HEK293 (cell line): Measurements from ENCODE around the gene LRBA.

Experiments used
- CTCF ChIA-PET: fragments of 350-600 bp; formaldehyde crosslinking; extraction: SDS; loops from one replicate; lab custom pipeline; 2021; ENCODE audit warnings: antibody characterized with exemption; lab: Yijun Ruan, JAX
- POLR2A ChIA-PET: fragments of 300-600 bp; formaldehyde crosslinking; extraction: SDS; loops from one replicate; lab custom pipeline; 2020; ENCODE audit warnings: antibody characterized with exemption, inconsistent platforms; lab: Yijun Ruan, JAX
- H3K27ac ChIP-seq: fragments of 200-500 bp; sonication (Bioruptor generic); 2 replicates; pipeline ENCODE4 v1.5.1; 2014; ENCODE audit warnings: low read depth, low read length, control low read depth, inconsistent platforms; ENCODE audit errors: extremely low read depth
- H3K36me3 ChIP-seq, 2 experiments: fragments of 200-500 bp in 1 of 2; sonication (Bioruptor generic) in 1 of 2; 1 replicate in 1 of 2; 2 replicates in 1 of 2; pipeline ENCODE4 v1.5.1; 2014 to 2017; ENCODE audit warnings: inconsistent platforms in 2 of 2, low read length in 2 of 2; ENCODE audit not compliant: control insufficient read depth in 2 of 2, insufficient read depth in 1 of 2
- H3K4me1 ChIP-seq: fragments of 200-500 bp; sonication (Bioruptor generic); 2 replicates; pipeline ENCODE4 v1.5.1; 2014; ENCODE audit warnings: mild to moderate bottlenecking, low read length, inconsistent platforms; ENCODE audit not compliant: control insufficient read depth, insufficient read depth
- H3K4me3 ChIP-seq: 2 replicates; pipeline ENCODE4 v1.5.1; 2011; ENCODE audit warnings: low read depth, mild to moderate bottlenecking, control low read depth, low read length, moderate library complexity
- H3K9me3 ChIP-seq: fragments of 200-500 bp; sonication (Bioruptor generic); 2 replicates; pipeline ENCODE4 v1.5.1; 2014; ENCODE audit warnings: low read depth, low read length, inconsistent platforms; ENCODE audit not compliant: control insufficient read depth, insufficient read depth
- FEZF1 ChIP-seq: fragments of 450-650 bp; formaldehyde crosslinking; IDR thresholded peaks from 2 replicates; pipeline ENCODE4 v1.5.1; 2016; ENCODE audit warnings: missing biosample characterization, missing genetic modification characterization
- HOXC10 ChIP-seq: sonication (generic); formaldehyde crosslinking; IDR thresholded peaks from 2 replicates; pipeline ENCODE4 v1.8.1; 2023; ENCODE audit warnings: mild to moderate bottlenecking, missing genetic modification reagents
- KLF9 ChIP-seq: fragments of 450-650 bp; formaldehyde crosslinking; IDR thresholded peaks from 2 replicates; pipeline ENCODE4 v1.5.1; 2016; ENCODE audit warnings: missing biosample characterization, missing genetic modification characterization, low read depth
- MZF1 ChIP-seq: fragments of 450-650 bp; formaldehyde crosslinking; IDR thresholded peaks from 2 replicates; pipeline ENCODE4 v1.5.1; 2017; ENCODE audit warnings: missing biosample characterization, missing genetic modification characterization, borderline replicate concordance
- PRDM10 ChIP-seq: fragments of 450-650 bp; formaldehyde crosslinking; IDR thresholded peaks from 2 replicates; pipeline ENCODE4 v1.5.1; 2016; ENCODE audit warnings: missing biosample characterization, missing genetic modification characterization
- SP7 ChIP-seq: fragments of 450-650 bp; formaldehyde crosslinking; IDR thresholded peaks from 2 replicates; pipeline ENCODE4 v1.5.1; 2016; ENCODE audit warnings: missing biosample characterization, missing genetic modification characterization
- WT1 ChIP-seq: fragments of 450-650 bp; formaldehyde crosslinking; IDR thresholded peaks from 2 replicates; pipeline ENCODE4 v1.5.1; 2016; ENCODE audit warnings: missing biosample characterization, missing genetic modification characterization
- ZBTB20 ChIP-seq: fragments of 450-650 bp; formaldehyde crosslinking; IDR thresholded peaks from 2 replicates; pipeline ENCODE4 v1.5.1; 2016; ENCODE audit warnings: missing biosample characterization, missing genetic modification characterization
- ZEB2 ChIP-seq: fragments of 450-650 bp; formaldehyde crosslinking; IDR thresholded peaks from 2 replicates; pipeline ENCODE4 v1.5.1; 2016; ENCODE audit warnings: missing biosample characterization, missing genetic modification characterization
- ZFP69B ChIP-seq: fragments of 450-650 bp; formaldehyde crosslinking; IDR thresholded peaks from 2 replicates; pipeline ENCODE4 v1.5.1; 2016; ENCODE audit warnings: missing biosample characterization, missing genetic modification characterization
- ZNF140 ChIP-seq: fragments of 450-650 bp; formaldehyde crosslinking; IDR thresholded peaks from 2 replicates; pipeline ENCODE4 v1.5.1; 2016; ENCODE audit warnings: missing biosample characterization, missing genetic modification characterization
- ZNF214 ChIP-seq: fragments of 450-650 bp; formaldehyde crosslinking; IDR thresholded peaks from 2 replicates; pipeline ENCODE4 v1.5.1; 2017; ENCODE audit warnings: missing biosample characterization, mild to moderate bottlenecking, missing genetic modification characterization, borderline replicate concordance
- ZNF335 ChIP-seq: fragments of 450-650 bp; formaldehyde crosslinking; conservative IDR thresholded peaks from 2 replicates; pipeline ENCODE4 v1.5.1; 2016; ENCODE audit warnings: missing biosample characterization, missing genetic modification characterization
- ZNF362 ChIP-seq: fragments of 450-650 bp; formaldehyde crosslinking; IDR thresholded peaks from 2 replicates; pipeline ENCODE4 v1.5.1; 2016; ENCODE audit warnings: missing biosample characterization, missing genetic modification characterization
- ZNF48 ChIP-seq: fragments of 450-650 bp; formaldehyde crosslinking; IDR thresholded peaks from 2 replicates; pipeline ENCODE4 v1.5.1; 2016; ENCODE audit warnings: missing biosample characterization, missing genetic modification characterization
- ZNF529 ChIP-seq: fragments of 450-650 bp; formaldehyde crosslinking; IDR thresholded peaks from 2 replicates; pipeline ENCODE4 v1.5.1; 2017; ENCODE audit warnings: missing genetic modification characterization, missing biosample characterization; ENCODE audit not compliant: insufficient replicate concordance
- ZNF558 ChIP-seq: fragments of 450-650 bp; formaldehyde crosslinking; IDR thresholded peaks from 2 replicates; pipeline ENCODE4 v1.5.1; 2016; ENCODE audit warnings: missing biosample characterization, missing genetic modification characterization
- ZNF621 ChIP-seq: fragments of 450-650 bp; formaldehyde crosslinking; IDR thresholded peaks from 2 replicates; pipeline ENCODE4 v1.5.1; 2017; ENCODE audit warnings: missing biosample characterization, missing genetic modification characterization
- ZNF76 ChIP-seq: fragments of 450-650 bp; formaldehyde crosslinking; IDR thresholded peaks from 2 replicates; pipeline ENCODE4; 2016; ENCODE audit warnings: low read depth, missing biosample characterization, missing genetic modification characterization, borderline replicate concordance
- TF ChIP-seq, protein P1 (sequence below): fragments of 450-650 bp; formaldehyde crosslinking; IDR thresholded peaks from 2 replicates; pipeline ENCODE4 v1.5.1; 2016; ENCODE audit warnings: missing biosample characterization, missing genetic modification characterization
- TF ChIP-seq, protein P2 (sequence below): fragments of 450-650 bp; formaldehyde crosslinking; conservative IDR thresholded peaks from 2 replicates; pipeline ENCODE4 v1.5.1; 2016; ENCODE audit warnings: low read depth, missing biosample characterization, missing genetic modification characterization

The LRBA gene

DNA sequence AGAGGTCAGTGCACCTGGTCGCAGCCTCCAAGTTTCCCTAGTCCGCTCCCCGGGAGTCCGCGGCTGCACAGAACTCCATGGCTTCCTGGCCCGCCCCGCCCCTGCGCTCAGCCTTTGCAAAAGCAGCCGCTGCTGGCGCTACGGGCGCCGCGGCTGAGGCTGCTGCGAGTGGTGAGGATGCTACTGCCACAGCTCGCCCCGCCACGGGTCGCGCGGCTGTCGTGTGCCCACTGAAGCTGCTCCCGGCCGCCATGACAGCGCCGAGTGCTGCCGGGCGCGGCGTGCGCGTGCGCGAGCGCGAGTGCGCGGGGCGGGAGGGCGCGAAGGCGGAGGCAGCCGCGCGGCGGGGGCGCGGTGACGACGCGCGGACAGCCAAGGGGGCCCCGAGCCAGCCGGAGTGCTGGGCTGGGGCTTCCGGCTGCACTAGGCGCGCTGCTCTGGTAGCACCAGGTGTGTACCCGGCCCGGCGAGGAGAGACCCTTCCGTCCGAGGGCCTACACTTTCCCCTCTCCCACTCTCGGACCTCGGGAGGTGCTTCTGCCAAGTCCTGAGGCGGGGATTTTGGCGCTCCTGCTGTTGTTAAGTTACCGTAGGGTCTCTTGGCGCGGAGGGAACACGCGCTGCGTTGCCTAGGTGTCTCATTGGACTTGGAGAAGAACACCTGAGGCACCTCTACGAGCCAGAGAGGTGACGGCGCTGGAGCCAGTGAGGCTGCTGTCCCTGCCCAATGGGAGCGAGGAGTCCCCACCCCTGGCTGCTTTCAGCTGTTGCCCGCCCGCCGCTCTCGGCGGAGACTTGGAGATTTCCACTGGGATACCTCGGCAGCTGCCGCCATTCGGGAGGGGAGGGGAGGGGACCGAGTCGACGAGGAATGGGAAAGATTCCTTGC, 619 bp upstream of the LRBA start (continued):
- TF ChIP-seq ZNF214 (no peak), ZNF335 (tag by site-specific recombination) (peak; percentile 69), ZNF76 (peak; percentile 84), ZEB2 (peak; percentile 83), ZBTB20 (tag by site-specific recombination) (peak; percentile 61; the same call in 1 of the 2 replicates), FEZF1 (tag by site-specific recombination) (0 out of 2 replicates have a peak, but pooled peaks have one; percentile 3), WT1 (tag by site-specific recombination) (0 out of 2 replicates have a peak, but pooled peaks have one; percentile 27), MZF1 (tag by site-specific recombination) (0 out of 2 replicates have a peak, but pooled peaks have one; percentile 60)

DNA sequence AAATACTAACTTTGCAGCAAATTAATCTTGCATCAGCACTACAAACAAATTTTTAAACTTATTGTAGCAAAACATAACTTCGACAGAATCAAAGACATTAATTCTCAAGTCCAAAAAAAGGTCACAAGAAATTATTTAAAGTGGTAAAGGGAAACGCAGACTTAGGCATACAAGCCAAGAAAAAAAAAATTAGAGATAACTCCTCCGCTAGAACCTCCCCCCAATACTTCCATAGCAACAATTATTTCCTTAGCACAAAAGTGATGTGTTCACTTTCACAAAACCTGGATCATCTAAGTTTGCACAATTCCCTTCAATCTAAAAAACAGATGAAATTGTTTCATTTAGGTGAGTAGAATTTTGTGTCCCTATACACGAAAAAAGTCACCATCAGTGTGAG, 1.1 kb downstream of the LRBA start:
- TF ChIP-seq, protein P1, sequence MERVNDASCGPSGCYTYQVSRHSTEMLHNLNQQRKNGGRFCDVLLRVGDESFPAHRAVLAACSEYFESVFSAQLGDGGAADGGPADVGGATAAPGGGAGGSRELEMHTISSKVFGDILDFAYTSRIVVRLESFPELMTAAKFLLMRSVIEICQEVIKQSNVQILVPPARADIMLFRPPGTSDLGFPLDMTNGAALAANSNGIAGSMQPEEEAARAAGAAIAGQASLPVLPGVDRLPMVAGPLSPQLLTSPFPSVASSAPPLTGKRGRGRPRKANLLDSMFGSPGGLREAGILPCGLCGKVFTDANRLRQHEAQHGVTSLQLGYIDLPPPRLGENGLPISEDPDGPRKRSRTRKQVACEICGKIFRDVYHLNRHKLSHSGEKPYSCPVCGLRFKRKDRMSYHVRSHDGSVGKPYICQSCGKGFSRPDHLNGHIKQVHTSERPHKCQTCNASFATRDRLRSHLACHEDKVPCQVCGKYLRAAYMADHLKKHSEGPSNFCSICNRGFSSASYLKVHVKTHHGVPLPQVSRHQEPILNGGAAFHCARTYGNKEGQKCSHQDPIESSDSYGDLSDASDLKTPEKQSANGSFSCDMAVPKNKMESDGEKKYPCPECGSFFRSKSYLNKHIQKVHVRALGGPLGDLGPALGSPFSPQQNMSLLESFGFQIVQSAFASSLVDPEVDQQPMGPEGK (tag by site-specific recombination): no peak
- TF ChIP-seq ZNF621 (tag by site-specific recombination): no peak
- 0 out of 2 replicates have a peak, but pooled peaks have one; percentile 18 for TF ChIP-seq ZNF362
- TF ChIP-seq ZNF140 (tag by site-specific recombination): no peak
- TF ChIP-seq PRDM10 (tag by site-specific recombination): no peak
- TF ChIP-seq ZNF558: peak; percentile 87
- peak; percentile 49; the same call in 1 of the 2 replicates for TF ChIP-seq ZFP69B (tag by site-specific recombination)
- Histone ChIP-seq H3K9me3 (no peaks in the 10 kb centered on the region), H3K4me3 (peak overlapping the region; percentile 96), H3K27ac (peak overlapping the region; percentile 14; the same call in 1 of the 2 replicates), H3K36me3 (no peaks in the 10 kb centered on the region; a peak in 1 of 3 replicates), H3K4me1 (no peaks in the 10 kb centered on the region)
- ChIA-PET CTCF (interaction anchor here (0.7 kb wide), 1 partner anchor 52 kb away, joined by 3 read pairs; no protein-coding TSS in a partner anchor), POLR2A (interaction anchor here (0.6 to 1.1 kb wide), 2 partner anchors 76 to 938 kb away, joined by 3 to 4 read pairs; no protein-coding TSS in a partner anchor)

GRCh38 chr4:151013491-151013890, 1.6 kb downstream of the LRBA start:
- Histone ChIP-seq H3K9me3 (no peaks in the 10 kb centered on the region), H3K4me3 (peak overlapping the region; percentile 96), H3K27ac (no peak overlapping the region), H3K4me1 (no peaks in the 10 kb centered on the region), H3K36me3 (no peaks in the 10 kb centered on the region; a peak in 1 of 3 replicates)
- ChIA-PET CTCF (interaction anchor here (0.6 to 0.7 kb wide), 2 partner anchors 52 to 1344 kb away, joined by 3 read pairs; no protein-coding TSS in a partner anchor), POLR2A (no interaction called here)
- no peak for TF ChIP-seq ZNF529 (tag by site-specific recombination)
- TF ChIP-seq KLF9 (tag by site-specific recombination): no peak
- TF ChIP-seq, protein P2, sequence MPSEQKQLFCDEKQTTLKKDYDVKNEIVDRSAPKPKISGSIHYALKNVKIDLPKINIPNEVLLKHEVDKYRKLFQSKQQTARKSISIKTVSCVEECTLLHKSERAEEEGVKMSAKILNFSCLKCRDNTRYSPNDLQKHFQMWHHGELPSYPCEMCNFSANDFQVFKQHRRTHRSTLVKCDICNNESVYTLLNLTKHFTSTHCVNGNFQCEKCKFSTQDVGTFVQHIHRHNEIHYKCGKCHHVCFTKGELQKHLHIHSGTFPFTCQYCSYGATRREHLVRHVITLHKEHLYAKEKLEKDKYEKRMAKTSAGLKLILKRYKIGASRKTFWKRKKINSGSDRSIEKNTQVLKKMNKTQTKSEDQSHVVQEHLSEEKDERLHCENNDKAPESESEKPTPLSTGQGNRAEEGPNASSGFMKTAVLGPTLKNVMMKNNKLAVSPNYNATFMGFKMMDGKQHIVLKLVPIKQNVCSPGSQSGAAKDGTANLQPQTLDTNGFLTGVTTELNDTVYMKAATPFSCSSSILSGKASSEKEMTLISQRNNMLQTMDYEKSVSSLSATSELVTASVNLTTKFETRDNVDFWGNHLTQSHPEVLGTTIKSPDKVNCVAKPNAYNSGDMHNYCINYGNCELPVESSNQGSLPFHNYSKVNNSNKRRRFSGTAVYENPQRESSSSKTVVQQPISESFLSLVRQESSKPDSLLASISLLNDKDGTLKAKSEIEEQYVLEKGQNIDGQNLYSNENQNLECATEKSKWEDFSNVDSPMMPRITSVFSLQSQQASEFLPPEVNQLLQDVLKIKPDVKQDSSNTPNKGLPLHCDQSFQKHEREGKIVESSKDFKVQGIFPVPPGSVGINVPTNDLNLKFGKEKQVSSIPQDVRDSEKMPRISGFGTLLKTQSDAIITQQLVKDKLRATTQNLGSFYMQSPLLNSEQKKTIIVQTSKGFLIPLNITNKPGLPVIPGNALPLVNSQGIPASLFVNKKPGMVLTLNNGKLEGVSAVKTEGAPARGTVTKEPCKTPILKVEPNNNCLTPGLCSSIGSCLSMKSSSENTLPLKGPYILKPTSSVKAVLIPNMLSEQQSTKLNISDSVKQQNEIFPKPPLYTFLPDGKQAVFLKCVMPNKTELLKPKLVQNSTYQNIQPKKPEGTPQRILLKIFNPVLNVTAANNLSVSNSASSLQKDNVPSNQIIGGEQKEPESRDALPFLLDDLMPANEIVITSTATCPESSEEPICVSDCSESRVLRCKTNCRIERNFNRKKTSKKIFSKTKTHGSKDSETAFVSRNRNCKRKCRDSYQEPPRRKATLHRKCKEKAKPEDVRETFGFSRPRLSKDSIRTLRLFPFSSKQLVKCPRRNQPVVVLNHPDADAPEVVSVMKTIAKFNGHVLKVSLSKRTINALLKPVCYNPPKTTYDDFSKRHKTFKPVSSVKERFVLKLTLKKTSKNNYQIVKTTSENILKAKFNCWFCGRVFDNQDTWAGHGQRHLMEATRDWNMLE (tag by site-specific recombination): no peak
- no peak for TF ChIP-seq SP7
- no peak for TF ChIP-seq HOXC10
- no peak for TF ChIP-seq ZNF48 (tag by site-specific recombination)
